Activated CD4-positive, alpha-beta T cell treated with anti-CD3 and anti-CD28 coated beads, Interleukin-2, amount 10 ng/mL, durations not matched to agents 24 days and 14 days (primary cell): Measurements from ENCODE around the gene LRRC4C. TPM values are rescaled to one million over a fixed set of nuclear protein-coding genes. Genes with fewer than 3 reads are reported as not detected.

ENCODE experiments used
- DNase-seq: peaks from one replicate; pipeline ENCODE4 v3.0.0; 2022
- H3K27ac Mint-ChIP-seq: one replicate; pipeline ENCODE4 v1.8.0; 2022; ENCODE audit warnings: mild to moderate bottlenecking, mixed read lengths
- H3K27me3 Mint-ChIP-seq: one replicate; pipeline ENCODE4 v1.8.0; 2022; ENCODE audit warnings: mixed read lengths
- H3K36me3 Mint-ChIP-seq: one replicate; pipeline ENCODE4 v1.8.0; 2022; ENCODE audit warnings: low read depth, mild to moderate bottlenecking, mixed read lengths
- H3K4me1 Mint-ChIP-seq: one replicate; pipeline ENCODE4 v1.8.0; 2021; ENCODE audit warnings: mixed read lengths
- H3K4me3 Mint-ChIP-seq: one replicate; pipeline ENCODE4 v1.8.0; 2022; ENCODE audit warnings: mild to moderate bottlenecking, moderate library complexity, mixed read lengths
- H3K9me3 Mint-ChIP-seq: one replicate; pipeline ENCODE4 v1.8.0; 2021; ENCODE audit warnings: mixed read lengths
- intact Hi-C: fragments of 100-400 bp; cut with micrococcal nuclease; formaldehyde crosslinking; loops from one replicate; pipeline ENCODE4 v1.15.1; 2023
- total RNA-seq: library from RNA; stranded (reverse); gene quantifications from 2 replicates; pipeline ENCODE4 v1.2.3, GENCODE V29; 2022

The LRRC4C gene
- total RNA-seq, 1 donor from 2014 or later, result not detected

DNA sequence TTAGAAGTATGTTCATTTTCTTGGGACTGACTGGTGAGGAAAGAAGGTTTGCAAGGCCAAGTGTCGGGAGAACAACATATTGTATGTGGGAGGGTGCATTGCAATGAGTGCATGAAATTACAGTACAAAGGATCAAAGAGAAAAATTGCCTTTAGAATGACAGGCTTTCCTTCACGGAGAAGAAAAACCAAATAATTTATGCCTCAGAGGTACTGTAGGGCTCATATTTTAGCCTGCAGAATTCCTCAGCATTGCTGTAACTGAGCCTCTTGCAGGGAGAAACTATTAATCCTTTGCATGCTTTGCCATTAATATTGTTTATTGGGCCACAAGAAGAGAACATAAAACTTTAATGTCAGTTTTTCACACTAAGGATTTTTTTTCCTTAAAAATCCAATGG, 60.1 kb downstream of the LRRC4C start:
- Mint-ChIP-seq H3K27ac (no peak overlapping the region), H3K9me3 (peaks cover 10% of the 10 kb centered on the region), H3K4me3 (no peak overlapping the region), H3K36me3 (no peaks in the 10 kb centered on the region), H3K4me1 (no peaks in the 10 kb centered on the region), H3K27me3 (no peaks in the 10 kb centered on the region)
- DNase-seq, result no peak
- intact Hi-C loops, result no loop called here

DNA sequence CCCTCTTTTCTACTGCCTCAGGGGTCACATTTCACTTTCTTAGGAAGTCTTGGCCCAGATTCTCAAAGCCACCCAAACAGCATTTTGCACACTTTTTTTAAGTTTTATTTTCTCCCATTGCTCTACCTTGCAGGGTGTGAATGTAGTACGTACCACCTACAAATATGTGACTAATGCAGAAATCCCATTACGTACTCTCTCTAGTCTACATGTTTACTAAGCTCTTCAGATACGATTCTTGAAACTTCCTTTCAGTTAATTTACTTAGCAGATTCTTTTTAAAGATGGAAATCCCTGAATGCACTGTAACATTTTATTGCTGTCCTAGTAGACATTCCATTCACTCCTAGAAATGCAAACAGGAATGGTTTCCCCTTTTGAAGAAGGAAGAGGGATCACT, 61.3 kb downstream of the LRRC4C start:
- H3K27me3 Mint-ChIP-seq, result no peaks in the 10 kb centered on the region
- H3K4me1 Mint-ChIP-seq, result no peaks in the 10 kb centered on the region
- intact Hi-C loops, result no loop called here
- H3K9me3 Mint-ChIP-seq, result peaks cover 7% of the 10 kb centered on the region
- DNase-seq, result no peak
- H3K36me3 Mint-ChIP-seq, result no peaks in the 10 kb centered on the region
- no peak overlapping the region for H3K27ac Mint-ChIP-seq
- H3K4me3 Mint-ChIP-seq, result no peak overlapping the region

DNA sequence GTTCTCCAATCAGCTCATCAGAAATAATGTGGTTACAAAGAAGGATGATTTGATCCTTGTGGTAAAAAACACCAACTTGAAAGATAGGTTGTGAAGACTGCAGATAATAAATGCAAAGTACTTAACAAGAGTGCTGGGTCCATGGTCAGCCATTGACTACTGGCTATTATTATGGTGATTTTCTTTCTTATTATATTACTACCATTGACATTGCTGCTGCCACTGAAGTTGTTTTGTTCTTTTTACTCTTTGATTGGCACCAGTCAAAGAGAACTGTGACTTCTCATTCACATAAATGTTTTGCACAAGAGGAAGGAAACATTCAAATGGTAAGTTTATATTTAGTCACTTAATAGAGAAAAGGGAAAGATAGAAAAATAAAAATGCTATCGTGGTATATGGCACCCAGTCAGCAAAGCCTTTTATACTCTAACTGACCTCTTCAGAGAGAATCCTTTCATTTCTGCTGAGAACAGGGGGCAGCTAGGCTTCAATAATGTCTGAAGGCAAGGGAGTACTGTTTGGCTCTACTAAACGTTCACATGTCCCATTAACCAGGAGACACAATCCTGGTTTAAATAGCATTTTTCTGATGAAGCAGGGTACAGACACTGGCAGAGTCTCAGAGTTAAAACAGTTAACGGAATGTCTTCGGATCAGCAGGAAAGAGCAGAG, 64.8 kb downstream of the LRRC4C start:
- no peaks in the 10 kb centered on the region for H3K27me3 Mint-ChIP-seq
- H3K4me1 Mint-ChIP-seq, result no peaks in the 10 kb centered on the region
- intact Hi-C loops, result no loop called here
- DNase-seq, result no peak
- peaks cover 7% of the 10 kb centered on the region for H3K9me3 Mint-ChIP-seq
- no peaks in the 10 kb centered on the region for H3K36me3 Mint-ChIP-seq
- no peak overlapping the region for H3K27ac Mint-ChIP-seq
- H3K4me3 Mint-ChIP-seq, result no peak overlapping the region

DNA sequence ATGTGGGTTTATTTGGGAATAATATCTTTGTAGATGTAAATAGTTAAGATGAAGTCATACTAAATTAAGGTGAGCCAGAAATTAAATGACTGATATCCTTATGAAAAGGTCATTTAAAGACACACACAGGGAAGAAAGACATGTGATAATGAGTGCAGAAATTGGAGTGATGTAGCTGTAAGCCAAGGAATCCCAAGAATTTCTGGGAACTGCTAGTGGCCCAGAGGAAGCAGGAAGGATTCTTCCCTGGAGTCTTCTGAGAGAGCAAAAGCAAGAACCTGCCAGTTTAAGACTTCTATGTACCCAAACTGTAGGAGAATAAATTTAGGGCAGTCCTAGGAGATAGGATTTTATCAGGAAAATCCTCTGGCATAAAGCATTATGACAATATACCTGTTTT, 66.9 kb downstream of the LRRC4C start:
- Mint-ChIP-seq H3K27ac (no peak overlapping the region), H3K9me3 (peaks cover 3% of the 10 kb centered on the region), H3K36me3 (no peaks in the 10 kb centered on the region), H3K27me3 (no peaks in the 10 kb centered on the region), H3K4me3 (no peak overlapping the region), H3K4me1 (no peaks in the 10 kb centered on the region)
- DNase-seq, result no peak
- intact Hi-C loops, result no loop called here

DNA sequence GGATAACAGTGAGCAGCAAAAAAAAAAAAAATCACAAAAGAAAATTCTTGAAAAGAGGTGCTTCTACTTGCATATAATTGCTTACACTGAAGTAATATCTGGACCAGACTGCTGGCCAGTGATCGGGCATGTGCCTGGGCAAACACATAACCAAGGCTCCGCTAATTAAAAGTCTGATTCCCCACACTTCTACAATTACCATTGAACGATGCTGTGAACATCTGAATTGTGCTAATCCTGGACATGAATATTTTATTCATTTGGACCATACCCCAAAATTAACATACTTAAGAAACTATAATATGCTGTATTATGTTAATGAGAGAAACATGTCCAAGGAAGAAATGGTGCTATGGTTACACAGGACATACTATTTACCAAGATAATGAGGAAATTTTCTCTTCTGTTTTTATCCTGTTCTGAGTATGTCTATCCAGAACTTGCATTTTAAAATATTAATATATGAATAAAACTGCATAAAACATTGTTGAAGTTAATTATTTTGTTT, 69.8 kb downstream of the LRRC4C start:
- no peak overlapping the region for H3K27ac Mint-ChIP-seq
- H3K9me3 Mint-ChIP-seq, result peaks cover 3% of the 10 kb centered on the region
- no peaks in the 10 kb centered on the region for H3K27me3 Mint-ChIP-seq
- no peaks in the 10 kb centered on the region for H3K36me3 Mint-ChIP-seq
- no peaks in the 10 kb centered on the region for H3K4me1 Mint-ChIP-seq
- H3K4me3 Mint-ChIP-seq, result no peak overlapping the region
- no peak for DNase-seq
- intact Hi-C loops, result no loop called here

DNA sequence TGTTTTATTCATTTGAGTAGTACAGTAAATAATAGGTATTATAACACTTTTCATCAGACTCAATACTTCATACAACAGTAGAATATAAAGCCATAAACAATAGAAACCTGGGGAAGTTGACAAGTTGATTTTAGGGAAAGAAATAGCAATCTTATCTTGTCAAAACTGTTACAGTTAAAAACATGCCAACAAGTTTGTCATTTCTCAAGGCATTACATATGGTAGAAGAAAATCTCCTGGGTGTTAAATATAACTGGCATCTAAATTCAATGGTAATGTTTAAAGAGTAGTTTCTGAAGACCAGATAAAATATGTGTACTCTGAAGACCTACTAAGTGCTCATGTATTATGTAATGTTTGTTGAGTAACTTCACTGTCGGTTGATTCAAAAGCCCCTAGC, 75.1 kb downstream of the LRRC4C start:
- no peak for DNase-seq
- H3K27me3 Mint-ChIP-seq, result no peaks in the 10 kb centered on the region
- H3K4me3 Mint-ChIP-seq, result no peak overlapping the region
- intact Hi-C loops, result no loop called here
- no peaks in the 10 kb centered on the region for H3K4me1 Mint-ChIP-seq
- no peaks in the 10 kb centered on the region for H3K9me3 Mint-ChIP-seq
- no peaks in the 10 kb centered on the region for H3K36me3 Mint-ChIP-seq
- H3K27ac Mint-ChIP-seq, result no peak overlapping the region

DNA sequence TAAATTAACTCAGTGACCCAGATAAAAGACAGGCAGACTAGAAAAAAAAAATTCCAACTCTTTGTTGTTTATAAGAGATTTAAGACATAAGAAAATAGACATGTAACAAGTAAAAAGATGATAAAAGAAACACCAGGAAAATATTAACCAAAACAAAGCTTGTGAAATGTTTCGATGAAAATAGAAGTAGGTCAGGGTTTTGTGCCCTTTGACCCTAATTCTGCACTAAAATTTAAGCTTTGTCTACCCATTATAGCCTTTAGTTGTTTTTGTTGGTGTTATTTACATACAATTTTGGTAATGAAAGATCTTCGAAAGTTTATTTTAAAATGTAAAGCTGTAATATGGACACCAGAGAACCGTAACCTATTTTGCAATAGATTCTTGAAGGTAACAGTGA, 75.7 kb downstream of the LRRC4C start:
- Mint-ChIP-seq H3K9me3 (no peaks in the 10 kb centered on the region), H3K27me3 (no peaks in the 10 kb centered on the region), H3K4me1 (no peaks in the 10 kb centered on the region), H3K27ac (no peak overlapping the region), H3K36me3 (no peaks in the 10 kb centered on the region), H3K4me3 (no peak overlapping the region)
- no peak for DNase-seq
- intact Hi-C loops, result no loop called here

DNA sequence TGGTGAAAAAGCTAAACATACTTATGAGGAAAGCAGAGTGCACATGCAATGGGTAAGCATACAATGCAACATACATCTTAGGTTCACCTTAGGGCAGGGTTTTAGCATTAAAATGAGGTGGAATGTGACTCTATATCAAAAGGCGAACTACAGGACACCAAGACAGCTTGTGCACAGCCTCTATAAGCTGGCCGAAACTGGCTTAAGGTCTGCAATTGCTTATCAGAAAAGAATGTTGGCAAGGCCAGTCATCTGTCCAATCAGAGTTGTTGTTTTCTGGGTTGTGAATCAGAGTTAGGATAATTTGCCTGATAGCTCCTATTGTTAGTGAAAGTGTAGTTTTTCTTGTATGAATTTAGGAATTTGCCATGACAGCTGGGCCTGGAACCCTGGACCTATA, 76.5 kb downstream of the LRRC4C start:
- intact Hi-C loops, result no loop called here
- no peak for DNase-seq
- Mint-ChIP-seq H3K9me3 (no peaks in the 10 kb centered on the region), H3K4me1 (no peaks in the 10 kb centered on the region), H3K27ac (no peak overlapping the region), H3K36me3 (no peaks in the 10 kb centered on the region), H3K4me3 (no peak overlapping the region), H3K27me3 (no peaks in the 10 kb centered on the region)

DNA sequence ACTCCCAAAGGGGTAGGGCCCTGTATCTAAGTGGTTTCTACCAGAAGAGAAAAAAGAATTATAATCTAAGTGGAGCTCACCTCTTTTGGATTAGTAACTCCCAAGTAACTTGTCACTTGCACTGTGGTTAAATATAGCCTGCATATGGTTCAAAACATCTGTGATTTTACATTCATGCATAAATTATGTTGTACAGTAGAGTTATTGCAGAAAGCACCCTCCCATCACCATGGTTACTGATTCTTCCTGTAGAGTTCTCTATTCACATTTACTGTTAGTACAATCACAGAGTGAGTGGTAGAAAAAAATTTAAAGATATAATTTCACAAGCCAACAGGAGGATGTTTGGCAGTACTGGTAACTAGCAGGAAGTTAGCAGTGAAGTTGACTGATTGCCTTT, 80.4 kb downstream of the LRRC4C start:
- Mint-ChIP-seq H3K27ac (no peak overlapping the region), H3K4me1 (no peaks in the 10 kb centered on the region)
- DNase-seq, result no peak

DNA sequence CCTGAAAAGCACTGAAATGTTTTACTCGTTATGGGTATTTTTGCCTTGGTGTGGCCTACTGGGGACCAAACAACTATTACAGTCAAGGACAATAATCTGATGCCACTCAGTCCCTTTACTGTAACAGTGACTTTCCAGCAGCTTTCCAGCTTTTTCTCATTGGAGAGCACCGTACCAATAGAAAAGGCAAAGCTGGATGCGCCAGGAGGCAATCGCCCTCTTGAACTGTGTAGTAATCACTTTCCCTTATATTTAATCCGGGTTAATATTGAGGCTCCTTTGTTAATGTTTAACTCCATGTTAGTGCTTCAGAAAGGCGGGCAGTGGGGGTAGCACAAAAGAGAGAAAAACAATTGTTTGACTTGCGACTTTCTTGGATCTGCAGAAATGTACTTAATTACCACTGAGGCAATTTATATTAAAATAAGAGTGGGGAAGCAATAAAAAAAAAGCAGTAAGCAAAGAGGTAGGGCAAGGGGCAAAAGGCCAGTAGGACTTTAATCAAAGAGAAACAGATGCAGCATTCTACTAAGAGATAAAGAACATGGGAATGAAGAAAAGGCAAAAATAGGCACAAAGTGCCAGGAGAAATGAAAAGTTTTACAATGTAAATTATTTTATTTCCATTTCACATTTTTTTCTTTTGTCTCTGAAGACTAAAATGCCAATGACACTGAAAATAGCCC, 81.6 kb downstream of the LRRC4C start:
- no peak overlapping the region for H3K27ac Mint-ChIP-seq
- H3K27me3 Mint-ChIP-seq, result no peaks in the 10 kb centered on the region
- H3K36me3 Mint-ChIP-seq, result no peaks in the 10 kb centered on the region
- no peaks in the 10 kb centered on the region for H3K4me1 Mint-ChIP-seq
- H3K4me3 Mint-ChIP-seq, result no peak overlapping the region
- peaks cover 3% of the 10 kb centered on the region for H3K9me3 Mint-ChIP-seq
- DNase-seq, result no peak
- intact Hi-C loops, result no loop called here

More for the DNA sequence above, 80.4 kb downstream of the LRRC4C start:
- intact Hi-C loops, result no loop called here
- Mint-ChIP-seq H3K4me3 (no peak overlapping the region), H3K27me3 (no peaks in the 10 kb centered on the region), H3K9me3 (no peaks in the 10 kb centered on the region), H3K36me3 (no peaks in the 10 kb centered on the region)

DNA sequence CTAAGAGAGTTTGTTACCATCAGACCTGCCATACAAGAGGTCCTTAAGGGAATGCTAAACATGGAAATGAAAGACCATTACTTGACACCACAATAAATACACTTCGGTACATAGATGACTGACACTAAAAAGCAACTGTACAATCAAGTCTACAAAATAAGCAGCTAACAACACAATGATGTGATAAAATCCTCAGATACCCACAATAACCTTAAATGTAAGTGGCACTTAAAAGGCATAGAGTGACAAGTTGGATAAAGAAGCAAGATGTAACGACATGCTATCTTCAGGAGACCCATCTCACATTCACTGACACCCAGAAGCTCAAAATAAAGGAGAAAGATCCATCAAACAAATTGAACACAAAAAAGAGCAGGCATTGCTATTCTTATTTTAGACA, 107.6 kb downstream of the LRRC4C start:
- intact Hi-C loops, result no loop called here
- Mint-ChIP-seq H3K36me3 (no peaks in the 10 kb centered on the region), H3K27me3 (no peaks in the 10 kb centered on the region), H3K27ac (no peak overlapping the region), H3K4me1 (no peaks in the 10 kb centered on the region), H3K4me3 (no peak overlapping the region), H3K9me3 (peaks cover 3% of the 10 kb centered on the region)
- no peak for DNase-seq

DNA sequence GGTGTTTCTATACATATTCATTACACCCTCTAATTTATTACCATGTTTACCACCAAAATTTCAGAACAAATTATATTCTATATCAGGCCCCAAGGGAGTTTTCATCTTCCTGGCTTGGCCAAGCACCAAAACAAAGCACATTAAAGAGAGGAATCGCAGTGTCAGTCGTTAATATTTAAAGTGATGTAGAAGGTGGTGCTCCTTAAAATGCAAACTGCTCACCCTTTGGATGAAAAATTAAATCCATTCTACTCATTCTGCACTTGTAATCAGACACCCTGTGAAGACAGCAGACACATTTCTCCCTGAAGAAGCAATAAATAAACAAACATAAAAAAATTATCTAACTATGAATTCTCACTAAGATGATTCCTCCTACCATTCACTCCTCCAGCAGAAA, 113.4 kb downstream of the LRRC4C start:
- H3K36me3 Mint-ChIP-seq, result no peaks in the 10 kb centered on the region
- no peaks in the 10 kb centered on the region for H3K4me1 Mint-ChIP-seq
- no peaks in the 10 kb centered on the region for H3K27me3 Mint-ChIP-seq
- intact Hi-C loops, result no loop called here
- H3K27ac Mint-ChIP-seq, result no peak overlapping the region
- no peak overlapping the region for H3K4me3 Mint-ChIP-seq
- no peak for DNase-seq
- peaks cover 7% of the 10 kb centered on the region for H3K9me3 Mint-ChIP-seq

DNA sequence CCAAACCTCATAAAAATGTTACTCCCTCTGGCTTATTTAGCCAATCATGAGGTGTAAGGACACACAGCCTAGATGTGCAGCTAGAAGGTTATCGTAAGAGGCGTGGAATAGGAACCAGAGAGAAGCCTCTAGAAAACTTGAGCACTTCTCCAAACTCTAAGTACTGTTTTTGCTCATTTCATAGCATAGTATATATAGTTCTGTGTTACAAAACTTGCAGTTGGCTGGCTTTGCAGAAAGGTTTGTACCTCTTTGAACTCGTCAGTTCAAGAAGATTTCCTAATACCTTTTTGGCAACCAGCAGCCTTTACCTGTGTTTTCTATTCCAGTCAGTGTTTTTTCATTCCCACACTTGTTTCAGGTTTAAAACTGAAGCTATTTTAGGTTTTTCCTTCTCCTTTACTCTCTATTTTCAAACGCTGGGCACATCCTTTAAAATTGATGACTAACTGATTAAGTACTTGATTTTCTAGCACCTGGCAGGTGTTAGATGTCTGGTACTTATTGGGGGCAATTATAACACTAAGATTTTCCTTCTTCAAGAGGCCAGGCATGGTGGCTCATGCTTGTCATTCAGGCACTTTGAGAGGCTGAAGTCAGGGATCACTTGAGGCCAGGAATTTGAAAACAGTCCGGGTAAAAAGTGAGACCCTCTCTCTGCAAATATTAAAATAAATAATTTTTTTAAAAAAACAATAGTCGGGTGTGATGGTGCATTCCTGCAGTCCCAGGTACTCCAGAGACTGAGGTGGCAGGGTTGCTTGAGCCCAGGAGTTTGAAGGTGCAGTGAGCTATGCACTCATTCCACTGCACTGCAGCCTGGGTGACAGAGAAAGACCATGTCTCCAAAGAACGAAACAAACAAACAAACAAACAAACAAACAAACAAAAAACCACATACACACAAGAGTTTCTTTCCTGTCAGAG, 125.2 kb downstream of the LRRC4C start:
- intact Hi-C loops, result no loop called here
- Mint-ChIP-seq H3K27ac (no peak overlapping the region), H3K4me3 (no peak overlapping the region), H3K4me1 (no peaks in the 10 kb centered on the region), H3K27me3 (no peaks in the 10 kb centered on the region), H3K9me3 (peaks cover 4% of the 10 kb centered on the region), H3K36me3 (no peaks in the 10 kb centered on the region)
- no peak for DNase-seq

DNA sequence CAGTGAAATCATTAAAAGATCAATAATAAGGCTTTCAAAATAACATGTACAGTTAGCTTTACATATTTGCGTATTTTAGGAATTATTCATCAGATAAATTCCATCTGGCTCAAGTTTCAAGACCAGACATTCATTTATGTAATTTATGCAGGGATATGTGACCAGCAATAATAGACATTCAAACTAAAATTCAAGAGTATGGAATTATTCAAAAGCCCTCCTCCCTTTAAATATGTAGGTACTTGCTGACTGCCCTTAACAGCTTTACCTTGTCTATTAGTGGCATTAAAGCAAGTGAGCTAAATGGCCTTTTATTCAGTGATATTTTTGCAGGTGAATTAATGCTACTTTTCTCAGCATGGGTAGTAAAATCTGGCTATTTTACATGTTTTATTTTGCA, 126.1 kb downstream of the LRRC4C start:
- Mint-ChIP-seq H3K4me3 (no peak overlapping the region), H3K36me3 (no peaks in the 10 kb centered on the region), H3K27ac (no peak overlapping the region), H3K27me3 (no peaks in the 10 kb centered on the region), H3K4me1 (no peaks in the 10 kb centered on the region), H3K9me3 (peaks cover 7% of the 10 kb centered on the region)
- intact Hi-C loops, result no loop called here
- DNase-seq, result no peak
